Keratinocyte (primary cell): ENCODE results near the gene GUK1. TPM values are rescaled to one million over a fixed set of nuclear protein-coding genes. Genes with fewer than 3 reads are reported as not detected.

Source experiments
- DNase-seq: peaks from one replicate; pipeline ENCODE4 v3.0.0-alpha.2; 2011; ENCODE audit warnings: low read depth, missing footprints, low spot score
- FAIRE-seq: peaks from 2 replicates; lab custom pipeline; 2011; peaks lifted over from hg19 to GRCh38; lab: Jason Lieb, UNC
- H2AFZ ChIP-seq: 2 replicates; pipeline ENCODE4 v1.6.0; 2012; ENCODE audit warnings: low read length, control low read depth, inconsistent platforms; ENCODE audit not compliant: control insufficient read depth
- H3K27ac ChIP-seq: 2 replicates; pipeline ENCODE4 v1.5.1; 2011; ENCODE audit warnings: low read length; ENCODE audit not compliant: control insufficient read depth, insufficient read depth
- H3K27me3 ChIP-seq: 3 replicates; pipeline ENCODE4 v1.6.0; 2011; ENCODE audit warnings: low read length; ENCODE audit not compliant: control insufficient read depth, insufficient read depth; ENCODE audit errors: extremely low read depth
- H3K36me3 ChIP-seq, 2 experiments: 2 replicates in 1 of 2; 3 replicates in 1 of 2; pipeline ENCODE4 v1.5.1; 2011; ENCODE audit warnings: low read length in 2 of 2, mild to moderate bottlenecking in 1 of 2; ENCODE audit not compliant: control insufficient read depth in 2 of 2, insufficient read depth in 2 of 2; ENCODE audit errors: extremely low read depth in 1 of 2
- H3K4me1 ChIP-seq: 3 replicates; pipeline ENCODE4 v1.5.1; 2011; ENCODE audit warnings: low read length; ENCODE audit not compliant: control insufficient read depth, insufficient read depth; ENCODE audit errors: extremely low read depth
- H3K4me2 ChIP-seq: 3 replicates; pipeline ENCODE4 v1.6.0; 2011; ENCODE audit warnings: low read depth, low read length; ENCODE audit not compliant: control insufficient read depth, insufficient read depth; ENCODE audit errors: extremely low read depth
- H3K4me3 ChIP-seq, 3 experiments: fragments of 200-600 bp in 1 of 3; sonication (generic) in 1 of 3; 2 replicates in 2 of 3; 3 replicates in 1 of 3; pipeline ENCODE4 v1.5.1; 2011 to 2016; ENCODE audit warnings: low read length in 3 of 3, mild to moderate bottlenecking in 3 of 3, control low read depth in 2 of 3, inconsistent platforms in 1 of 3, low read depth in 1 of 3, mixed read lengths in 1 of 3, mixed run types in 1 of 3, moderate library complexity in 1 of 3; ENCODE audit not compliant: control insufficient read depth in 2 of 3, insufficient read depth in 2 of 3; ENCODE audit errors: extremely low read depth in 1 of 3
- H3K79me2 ChIP-seq: 2 replicates; pipeline ENCODE4 v1.6.0; 2012; ENCODE audit warnings: low read length; ENCODE audit not compliant: control insufficient read depth, insufficient read depth
- H3K9ac ChIP-seq: 3 replicates; pipeline ENCODE4 v1.6.0; 2011; ENCODE audit warnings: low read length; ENCODE audit not compliant: control insufficient read depth, insufficient read depth; ENCODE audit errors: extremely low read depth
- H3K9me1 ChIP-seq: 3 replicates; pipeline ENCODE4 v1.6.0; 2011; ENCODE audit warnings: low read length; ENCODE audit not compliant: control insufficient read depth, insufficient read depth; ENCODE audit errors: extremely low read depth
- H3K9me3 ChIP-seq: 2 replicates; pipeline ENCODE4 v1.5.1; 2012; ENCODE audit warnings: low read depth, low read length; ENCODE audit not compliant: control insufficient read depth
- H4K20me1 ChIP-seq: 3 replicates; pipeline ENCODE4 v1.6.0; 2011; ENCODE audit warnings: low read length; ENCODE audit not compliant: control insufficient read depth, insufficient read depth; ENCODE audit errors: extremely low read depth
- CTCF ChIP-seq, 3 experiments: IDR thresholded peaks in 1 of 3; conservative IDR thresholded peaks in 1 of 3; optimal IDR thresholded peaks in 1 of 3; 2 replicates in 2 of 3; 3 replicates in 1 of 3; pipeline versions ENCODE3 to v1.5.1; 2011; ENCODE audit warnings: low read length in 3 of 3, mild to moderate bottlenecking in 3 of 3, moderate library complexity in 2 of 3, control low read depth in 1 of 3, inconsistent platforms in 1 of 3; ENCODE audit not compliant: insufficient read depth in 2 of 3; ENCODE audit errors: extremely low read depth in 1 of 3
- EZH2 ChIP-seq: IDR thresholded peaks from one replicate; pipeline ENCODE4 v1.6.1; 2012; ENCODE audit warnings: inconsistent platforms, mild to moderate bottlenecking, low read length, moderate library complexity
- dilution Hi-C: fragments of 300-500 bp; cut with MboI; formaldehyde crosslinking; loops from one replicate; pipeline ENCODE4 v1.7.0; 2020; ENCODE audit warnings: low sequenced_read_pairs; ENCODE audit not compliant: extremely low pct_ligation_motif_present
- polyA plus RNA-seq, 5 experiments: library from polyadenylated mRNA; depleted of rRNA in 3 of 5; stranded (reverse) in 3 of 5; stranded (forward) in 1 of 5; unstranded in 1 of 5; fragments of >200 nt; gene quantifications; 1 replicate in 1 of 5; 2 replicates in 3 of 5; 3 replicates in 1 of 5; pipeline versions ENCODE4 v1.2.1 to v1.2.3, GENCODE V29; 2011 to 2012; ENCODE audit warnings: missing spikeins in 2 of 5, low read depth in 1 of 5, low replicate concordance in 1 of 5

The GUK1 gene
- polyA plus RNA-seq, 1 donor (not counting 4 experiments of a cell fraction or from before 2014, with no cell fraction given) = 450 TPM

- Histone ChIP-seq H4K20me1 (no peaks in the 10 kb centered on the region), H3K4me3 (peak within 1 kb of the TSS; percentile 85 to 93 (median 88)), H3K27me3 (no peaks in the 10 kb centered on the region), H3K9me3 (no peaks in the 10 kb centered on the region), H3K36me3 (peaks cover 3 to 14% of the 10 kb centered on the region in 2 experiments), H3K9me1 (no peaks in the 10 kb centered on the region), H3K79me2 (peaks cover 17% of the 10 kb centered on the region), H2AFZ (peak within 1 kb of the TSS; percentile 90), H3K9ac (peak within 1 kb of the TSS; percentile 92), H3K27ac (peak within 1 kb of the TSS; percentile 78), H3K4me1 (peaks cover 12% of the 10 kb centered on the region), H3K4me2 (peak within 1 kb of the TSS; percentile 89)
- TF ChIP-seq CTCF (optimal IDR thresholded peaks at IDR 0.05 in 1 of 3, IDR thresholded peaks at IDR 0.05 in 1 of 3, conservative IDR thresholded peaks at IDR 0.05 in 1 of 3; ENCODE audit: extremely low read depth in 1 of 3, insufficient read depth in 2 of 3, low read length in 3 of 3) (peak in 2 of 3 experiments; percentile 15 to 30), EZH2 (no peak)
- dilution Hi-C loops = no loop called here
- DNase-seq (peak; percentile 78), FAIRE-seq (peak; percentile 39)
Observed at GRCh38 chr1:228109073-228109961, 30.8 kb upstream of the GUK1 start, which contains the start of gene MRPL55. Gene MRPL55 (minus strand): TSS chr1:228109299. CDS start chr1:228108260, 1,039 bp downstream.

- dilution Hi-C loops = no loop called here
- H2AFZ ChIP-seq = peak overlapping the region; percentile 87
Observed at GRCh38 chr1:228109962-228110488, 30.1 kb upstream of the GUK1 start.

More at GRCh38 chr1:228109962-228110488, 30.1 kb upstream of the GUK1 start:
- peaks cover 17% of the 10 kb centered on the region for H3K79me2 ChIP-seq
- FAIRE-seq (no peak), DNase-seq (no peak)
- H3K27me3 ChIP-seq = no peaks in the 10 kb centered on the region
- H3K9me3 ChIP-seq = no peaks in the 10 kb centered on the region
- peak overlapping the region; percentile 78 for H3K27ac ChIP-seq
- H3K4me3 ChIP-seq = peak overlapping the region; percentile 85 to 93 (median 88)
- H3K4me1 ChIP-seq = peaks cover 12% of the 10 kb centered on the region
- peak overlapping the region; percentile 85 for H3K4me2 ChIP-seq
- no peaks in the 10 kb centered on the region for H3K9me1 ChIP-seq
- no peaks in the 10 kb centered on the region for H4K20me1 ChIP-seq
- H3K9ac ChIP-seq = peak overlapping the region; percentile 92
- H3K36me3 ChIP-seq = peaks cover 3 to 14% of the 10 kb centered on the region in 2 experiments
- TF ChIP-seq CTCF (optimal IDR thresholded peaks at IDR 0.05 in 1 of 3, IDR thresholded peaks at IDR 0.05 in 1 of 3, conservative IDR thresholded peaks at IDR 0.05 in 1 of 3; ENCODE audit: extremely low read depth in 1 of 3, insufficient read depth in 2 of 3, low read length in 3 of 3) (no peak), EZH2 (no peak)
